ENCODE results near the gene RELL2.

DNA sequence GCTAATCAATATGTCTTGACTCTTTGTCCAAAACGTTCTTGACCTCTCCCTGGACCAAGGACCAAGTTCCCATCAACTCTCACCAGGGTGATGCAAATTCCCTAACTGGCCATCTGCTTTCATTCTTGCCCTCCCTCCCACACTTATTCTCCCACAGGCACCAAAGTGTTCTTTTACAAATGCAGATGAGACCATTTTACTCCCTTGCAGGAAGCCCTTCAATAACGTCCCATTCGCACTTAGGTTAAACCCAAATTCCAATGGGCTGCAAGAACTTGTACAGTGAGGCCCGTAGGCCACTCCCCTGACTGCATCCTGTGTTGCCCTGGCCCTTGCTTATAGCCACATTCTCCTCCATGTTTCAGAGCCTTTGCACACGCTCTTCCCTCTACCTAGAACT is 38.0 kb downstream of the RELL2 start:
- TF ChIP-seq POLR2A (IDR thresholded peaks at IDR 0.05): no peak
- TF ChIP-seq, protein P1, sequence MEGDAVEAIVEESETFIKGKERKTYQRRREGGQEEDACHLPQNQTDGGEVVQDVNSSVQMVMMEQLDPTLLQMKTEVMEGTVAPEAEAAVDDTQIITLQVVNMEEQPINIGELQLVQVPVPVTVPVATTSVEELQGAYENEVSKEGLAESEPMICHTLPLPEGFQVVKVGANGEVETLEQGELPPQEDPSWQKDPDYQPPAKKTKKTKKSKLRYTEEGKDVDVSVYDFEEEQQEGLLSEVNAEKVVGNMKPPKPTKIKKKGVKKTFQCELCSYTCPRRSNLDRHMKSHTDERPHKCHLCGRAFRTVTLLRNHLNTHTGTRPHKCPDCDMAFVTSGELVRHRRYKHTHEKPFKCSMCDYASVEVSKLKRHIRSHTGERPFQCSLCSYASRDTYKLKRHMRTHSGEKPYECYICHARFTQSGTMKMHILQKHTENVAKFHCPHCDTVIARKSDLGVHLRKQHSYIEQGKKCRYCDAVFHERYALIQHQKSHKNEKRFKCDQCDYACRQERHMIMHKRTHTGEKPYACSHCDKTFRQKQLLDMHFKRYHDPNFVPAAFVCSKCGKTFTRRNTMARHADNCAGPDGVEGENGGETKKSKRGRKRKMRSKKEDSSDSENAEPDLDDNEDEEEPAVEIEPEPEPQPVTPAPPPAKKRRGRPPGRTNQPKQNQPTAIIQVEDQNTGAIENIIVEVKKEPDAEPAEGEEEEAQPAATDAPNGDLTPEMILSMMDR (IDR thresholded peaks at IDR 0.05): no peak
